Fibroblast of the conjunctiva (primary cell): Measurements from ENCODE around the gene ERGIC1.
A peak's percentile ranks its signal among the peaks of the same experiment; 100 is the strongest.
"Not testable (repeated sequence)": the region's sequence is repeated elsewhere in the genome, so short reads cannot be mapped to it uniquely, and the experiment has no call there.

Source experiments
- DNase-seq: peaks from one replicate; pipeline ENCODE4 v3.0.0-alpha.2; 2010; ENCODE audit warnings: low read depth

Gene ERGIC1

DNA sequence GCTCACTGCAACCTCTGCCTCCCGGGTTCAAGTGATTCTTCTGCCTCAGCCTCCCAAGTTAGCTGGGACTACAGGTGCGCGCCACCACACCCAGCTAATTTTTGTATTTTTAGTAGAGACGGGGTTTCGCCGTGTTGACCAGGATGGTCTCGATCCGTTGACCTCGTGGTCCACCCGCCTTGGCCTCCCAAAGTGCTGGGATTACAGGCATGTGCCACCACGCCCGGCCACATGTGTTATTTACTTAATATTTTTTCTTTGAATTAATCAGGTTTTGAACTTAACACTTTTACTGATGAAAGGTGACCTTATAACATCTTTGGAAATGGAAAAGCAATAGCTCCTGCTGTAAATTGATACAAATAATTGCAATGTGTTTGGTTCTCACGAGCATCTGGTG, 13.5 kb downstream of the ERGIC1 start:
- DNase-seq, result not testable (repeated sequence)

GRCh38 chr5:172848419-172848818, 14.4 kb downstream of the ERGIC1 start:
- DNase-seq, result no peak

DNA sequence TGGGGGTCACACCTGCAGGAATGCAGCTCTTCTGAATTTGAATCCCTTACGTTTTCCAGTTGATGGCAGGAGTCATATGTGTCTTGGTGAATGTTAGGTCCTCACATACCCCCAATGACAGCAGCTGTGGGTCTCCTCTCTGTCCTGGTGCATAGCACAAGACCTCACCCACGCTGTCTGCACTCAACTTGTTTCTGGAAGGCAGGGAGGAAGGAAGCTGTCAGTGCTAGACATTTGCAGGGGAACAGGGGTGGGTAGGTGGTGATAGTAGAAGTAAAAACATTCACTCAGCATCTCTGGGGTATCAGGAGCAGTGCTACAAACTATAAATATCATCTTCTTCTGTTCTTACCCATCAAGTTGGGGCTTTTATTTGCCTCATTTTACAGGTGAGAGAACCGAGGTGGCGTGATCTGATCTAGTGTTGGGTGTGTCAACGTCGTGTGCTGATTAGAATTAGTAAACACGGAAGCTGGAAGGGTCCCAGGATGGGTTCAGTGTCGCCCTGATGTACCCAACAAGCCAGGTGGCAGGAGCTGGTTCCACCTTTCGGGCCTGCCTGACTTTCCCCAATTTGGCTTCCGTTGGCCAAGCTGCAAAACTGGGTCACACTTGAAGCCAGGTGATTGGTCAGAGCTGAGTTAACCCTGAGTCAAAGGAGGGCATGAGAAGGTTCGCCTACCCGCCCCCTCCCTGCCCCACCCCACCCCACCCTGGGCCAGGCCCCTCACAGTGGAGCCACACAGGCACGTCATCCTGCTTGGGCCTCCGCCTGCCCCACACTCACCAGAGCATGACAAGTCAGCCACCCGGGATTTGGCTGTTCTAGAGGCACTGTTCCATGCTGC, 15.8 kb downstream of the ERGIC1 start:
- no peak for DNase-seq

- no peak for DNase-seq
These were observed 16.4 kb downstream of the ERGIC1 start for GRCh38 chr5:172850454-172850797.

- not testable (repeated sequence) for DNase-seq
These were observed 17.2 kb downstream of the ERGIC1 start for GRCh38 chr5:172851254-172851653.

DNA sequence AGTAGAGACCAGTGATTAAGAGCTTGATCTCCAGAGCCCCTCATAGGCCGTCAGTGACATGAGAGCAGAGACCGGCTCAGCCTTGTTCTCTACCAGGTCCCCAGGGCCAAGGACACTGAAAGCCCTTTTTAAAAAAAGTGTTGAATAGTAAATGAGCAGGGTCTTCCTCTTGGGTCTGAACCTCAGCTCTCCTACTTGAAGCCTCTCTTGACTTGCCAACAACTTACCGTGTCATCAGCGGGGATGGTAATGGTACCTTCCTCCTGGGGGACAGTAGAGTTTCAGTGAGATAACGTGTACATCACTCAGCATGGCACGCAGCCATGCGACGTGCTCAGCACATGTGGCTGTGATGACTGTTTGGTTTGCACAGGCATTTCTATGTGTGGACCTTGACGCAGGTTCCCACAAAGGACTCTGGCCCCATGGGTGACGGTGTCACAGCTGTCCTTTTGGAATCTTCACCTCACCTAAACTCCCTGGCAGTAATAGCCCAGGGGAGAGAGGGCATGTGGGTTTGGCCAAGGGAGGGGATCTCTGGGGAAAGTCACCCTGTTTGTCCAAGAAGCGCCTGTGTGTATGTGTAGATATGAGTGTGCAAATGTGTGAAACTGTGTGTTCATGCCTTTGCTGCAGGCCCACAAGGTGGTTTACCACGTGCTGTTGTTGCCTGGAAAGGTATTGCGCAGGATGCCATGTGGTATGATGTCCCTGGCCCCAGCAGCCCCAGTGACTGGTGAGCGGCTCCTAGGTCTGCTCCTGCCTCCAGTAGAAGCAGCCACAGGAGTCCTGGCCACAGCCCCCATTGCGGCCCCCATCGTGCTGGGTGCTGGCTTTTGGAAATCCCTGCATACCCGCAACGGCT, 18.7 kb downstream of the ERGIC1 start:
- no peak for DNase-seq

DNA sequence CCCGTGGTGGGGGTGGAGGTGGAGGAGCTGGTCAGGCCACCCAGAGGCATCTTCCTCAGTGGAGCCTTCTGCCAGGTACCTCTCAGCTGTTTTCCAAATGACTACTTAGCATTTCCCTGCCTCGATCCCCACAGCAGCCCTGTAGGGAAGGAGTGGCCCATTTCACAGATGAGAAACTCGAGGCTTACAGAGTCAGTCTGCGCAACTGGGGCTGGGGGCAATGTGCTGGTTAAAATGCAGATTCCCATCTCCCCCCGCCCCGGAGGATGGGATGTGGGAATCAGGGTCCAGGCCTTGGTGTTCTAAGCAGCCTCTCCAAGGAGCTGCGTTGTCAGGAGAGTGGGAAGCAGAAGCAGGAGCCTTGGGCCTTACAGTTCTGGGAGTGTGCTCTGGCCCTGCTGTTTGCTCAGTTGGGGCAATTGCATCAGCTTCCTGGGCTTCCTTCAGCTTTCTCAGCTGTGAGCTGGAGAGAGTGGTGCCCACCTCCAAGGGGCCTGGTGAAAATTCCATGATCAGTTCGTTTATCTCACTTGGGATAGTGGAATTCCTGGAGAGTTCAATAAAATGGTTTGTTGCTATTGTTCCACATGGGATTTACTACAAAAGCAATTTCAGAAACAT, 19.4 kb downstream of the ERGIC1 start:
- DNase-seq, result no peak

DNA sequence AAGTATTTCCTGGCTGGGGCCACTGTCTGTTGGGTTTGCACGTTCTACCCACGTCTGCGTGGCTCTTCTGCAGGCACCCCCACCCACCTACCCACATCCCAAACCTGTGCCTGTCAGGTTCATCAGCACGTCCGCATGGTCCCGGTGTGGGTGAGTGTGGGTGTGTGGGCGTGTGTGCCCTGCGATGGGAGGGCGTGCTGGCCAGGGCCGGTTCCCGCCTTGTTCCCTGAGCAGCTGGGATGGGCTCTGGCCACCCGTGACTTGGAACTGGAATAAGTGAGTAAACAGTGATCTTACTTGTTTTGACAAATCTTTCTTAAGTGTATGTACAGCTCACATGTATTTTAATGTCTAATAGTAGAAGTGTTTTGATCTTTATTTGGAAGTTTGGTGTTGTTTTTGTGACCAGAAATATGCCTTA, 20.4 kb downstream of the ERGIC1 start:
- no peak for DNase-seq

- no peak for DNase-seq
These were observed 20.9 kb downstream of the ERGIC1 start for GRCh38 chr5:172854971-172855370.

DNA sequence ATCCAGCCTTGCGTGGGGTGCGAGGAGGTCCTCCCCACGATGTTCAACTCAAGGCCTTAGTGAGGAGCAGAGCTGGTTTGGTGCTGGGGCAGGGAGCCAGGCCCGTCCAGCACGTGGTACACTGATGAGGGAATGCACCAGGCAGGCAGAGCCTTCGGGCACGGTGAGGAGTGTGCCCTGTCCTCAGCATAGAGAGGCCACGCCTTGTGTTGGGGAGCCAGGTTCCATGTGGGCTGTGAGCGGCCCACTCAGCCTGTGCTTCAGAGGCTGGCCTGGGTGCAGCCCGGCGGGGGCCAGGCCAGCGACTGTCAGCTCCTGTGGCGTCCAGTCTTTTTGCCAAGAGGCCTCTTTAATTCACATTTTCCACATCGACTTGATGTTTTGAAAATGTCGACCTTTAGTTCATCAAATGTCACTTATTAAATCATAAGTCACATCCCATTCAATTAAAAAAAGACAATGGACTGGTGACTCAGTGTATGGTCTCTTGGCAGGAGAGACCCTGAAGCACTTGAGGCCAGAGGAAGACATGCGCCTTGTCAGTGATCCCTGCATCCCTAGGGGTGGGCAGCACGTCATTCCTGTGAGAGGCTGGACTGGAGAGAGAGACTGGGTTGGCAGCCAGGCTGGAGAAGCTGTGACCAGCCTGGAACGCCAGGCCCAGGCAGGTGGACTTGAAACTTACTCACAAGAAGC, 21.7 kb downstream of the ERGIC1 start:
- no peak for DNase-seq

DNA sequence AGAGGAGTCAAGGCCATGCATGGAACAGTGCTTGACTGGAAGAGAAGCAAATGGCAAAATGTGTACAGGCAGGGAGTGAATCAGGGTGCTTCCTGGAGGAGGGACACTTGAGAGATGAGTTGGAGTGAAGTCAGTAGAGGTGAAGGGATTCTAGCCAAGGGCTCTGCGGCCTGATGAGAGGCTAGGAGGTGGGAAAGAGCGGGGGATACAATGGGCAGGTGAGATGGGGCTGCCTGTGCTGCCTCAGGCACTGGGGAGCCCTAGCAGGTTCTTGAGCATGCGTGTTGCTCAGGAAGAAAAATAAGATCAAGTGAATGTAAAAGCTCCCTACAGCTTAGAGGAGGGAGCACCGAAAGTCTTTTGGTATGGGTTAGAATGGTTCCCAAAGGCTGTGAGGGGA, 22.3 kb downstream of the ERGIC1 start:
- DNase-seq, result no peak

DNA sequence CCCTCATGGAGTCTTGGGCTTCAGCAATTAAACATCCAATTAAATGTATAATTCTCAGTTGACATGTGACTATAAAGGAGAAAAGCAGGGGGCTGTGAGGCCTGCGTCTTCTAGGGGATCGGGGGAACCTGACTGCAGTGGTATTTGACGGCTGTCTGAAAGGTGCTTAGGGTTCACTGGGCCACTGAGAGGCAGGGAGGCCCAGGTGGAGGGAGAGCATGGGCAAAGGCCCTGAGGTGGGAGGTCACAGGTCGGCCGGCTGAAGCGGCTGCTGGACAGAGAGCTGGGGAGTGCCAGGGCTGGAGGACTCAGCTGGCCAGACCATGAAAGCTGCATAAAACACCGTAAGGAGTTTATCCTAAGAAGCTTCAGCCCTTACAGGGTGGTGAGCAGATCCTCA, 23.9 kb downstream of the ERGIC1 start:
- no peak for DNase-seq

- no peak for DNase-seq
These were observed 24.5 kb downstream of the ERGIC1 start for GRCh38 chr5:172858511-172858989.

DNA sequence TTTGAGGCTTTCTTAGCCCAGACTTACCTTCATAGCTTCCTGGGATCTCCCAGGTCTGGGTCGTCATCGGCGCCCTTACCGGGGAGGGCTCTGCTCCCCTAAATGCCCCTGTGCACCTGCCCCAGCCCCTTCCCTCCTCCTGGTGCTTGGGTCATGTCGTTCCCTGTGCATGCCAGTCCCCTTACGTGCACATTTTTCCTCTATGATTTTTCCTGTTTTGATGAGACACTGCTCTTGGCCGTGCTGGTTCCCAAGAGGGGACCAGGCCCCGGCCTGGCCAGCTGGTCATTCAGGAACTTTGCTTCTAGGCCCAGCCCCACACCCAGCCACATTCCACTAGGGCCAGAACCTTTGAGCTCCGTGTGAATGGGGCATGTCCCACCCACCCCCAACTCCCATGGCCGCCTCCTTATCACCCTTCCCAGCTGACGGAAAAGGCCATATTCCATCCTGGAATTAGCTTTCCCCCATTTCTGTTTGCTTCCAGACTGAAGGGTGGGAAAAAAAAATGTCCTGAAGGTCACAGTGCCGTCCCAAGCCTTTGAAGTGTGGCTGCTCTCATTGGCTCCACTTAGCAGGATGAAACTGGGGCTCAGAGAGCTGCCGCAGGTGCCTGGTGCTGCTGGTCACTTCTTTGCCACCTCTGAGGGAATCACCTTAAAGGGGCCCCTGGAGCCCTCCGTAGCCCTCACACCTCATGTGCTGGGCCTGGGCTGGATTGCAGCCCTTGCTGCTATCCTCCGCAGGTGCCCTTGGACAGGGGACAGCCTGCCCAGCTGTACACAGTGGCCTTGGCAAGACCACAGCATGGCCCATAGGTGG, 25.1 kb downstream of the ERGIC1 start:
- no peak for DNase-seq

GRCh38 chr5:172859966-172860365, 25.9 kb downstream of the ERGIC1 start:
- DNase-seq, result no peak

- peak; percentile 70 for DNase-seq
These were observed 26.7 kb downstream of the ERGIC1 start for GRCh38 chr5:172860520-172861443.

DNA sequence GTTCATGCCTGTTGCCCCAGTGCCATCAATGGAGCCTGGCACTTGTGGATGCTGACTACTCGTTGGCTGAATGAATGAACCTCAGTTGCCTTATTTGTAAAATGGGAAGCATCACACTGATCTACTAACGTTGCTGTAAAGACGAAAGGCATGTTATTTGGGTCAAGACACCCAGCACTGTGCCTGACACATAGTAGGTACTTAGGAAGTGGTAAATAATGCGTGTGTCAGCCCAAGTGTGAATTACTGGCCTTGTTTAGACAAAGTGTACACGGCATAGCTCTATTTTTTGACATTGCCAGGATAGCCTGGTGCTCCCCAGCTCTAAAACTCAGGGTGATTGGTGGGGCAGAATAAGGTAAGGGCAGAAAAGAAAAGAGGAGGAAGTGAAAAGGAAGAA, 27.4 kb downstream of the ERGIC1 start:
- DNase-seq, result no peak

GRCh38 chr5:172862165-172862801, 28.2 kb downstream of the ERGIC1 start:
- DNase-seq, result no peak

DNA sequence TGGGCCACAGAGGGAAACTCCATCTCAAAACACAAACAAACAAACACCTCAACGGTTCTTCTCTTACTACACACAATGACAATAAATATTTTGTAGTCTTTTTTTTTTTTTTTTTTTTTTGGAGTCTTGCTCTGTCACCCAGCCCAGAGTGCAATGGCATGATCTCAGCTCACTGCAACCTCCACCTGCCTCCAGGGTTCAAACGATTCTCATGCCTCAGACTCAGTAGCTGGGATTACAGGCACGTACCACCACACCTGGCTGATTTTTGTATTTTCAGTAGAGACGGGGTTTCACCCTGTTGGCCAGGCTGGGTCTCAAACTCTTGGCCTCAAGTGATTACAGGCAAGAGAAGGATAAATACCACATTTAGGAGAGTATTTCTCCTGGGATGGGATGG, 30.1 kb downstream of the ERGIC1 start:
- DNase-seq, result not testable (repeated sequence)

DNA sequence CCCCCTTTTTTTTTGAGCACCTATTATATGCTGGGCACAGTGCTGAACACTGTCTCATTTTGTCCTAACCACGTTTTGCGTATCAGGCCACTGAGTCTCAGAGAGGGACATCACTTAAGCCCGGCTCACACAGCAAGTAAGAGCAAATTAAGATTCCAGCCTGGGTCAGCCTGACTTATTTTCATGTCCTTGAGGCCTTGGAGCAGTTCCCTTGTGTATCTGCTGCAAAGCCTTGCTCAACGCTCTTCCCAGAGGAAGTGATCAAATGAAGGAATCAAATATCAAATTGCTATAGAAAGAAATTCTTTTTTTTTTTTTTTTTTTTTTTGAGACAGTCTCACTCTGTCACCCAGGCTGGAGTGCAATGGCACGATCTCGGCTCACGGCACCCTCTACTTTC, 30.7 kb downstream of the ERGIC1 start:
- no peak for DNase-seq
